Loucy (cell line): ENCODE data around the gene SYCP3.
"Not testable (repeated sequence)": the region's sequence is repeated elsewhere in the genome, so short reads cannot be mapped to it uniquely, and the experiment has no call there.

ENCODE experiments used
- EZH2phosphoT487 ChIP-seq: fragments of 200-600 bp; IDR thresholded peaks from 2 replicates; pipeline ENCODE4 v1.6.1; 2018; ENCODE audit warnings: antibody characterized with exemption, mild to moderate bottlenecking, moderate library complexity, borderline replicate concordance
- TF ChIP-seq, protein P1 (sequence below): fragments of 200-600 bp; sonication (generic); conservative IDR thresholded peaks from 2 replicates; pipeline ENCODE4 v1.5.1; 2014; ENCODE audit warnings: mild to moderate bottlenecking, antibody characterized with exemption, low read length

DNA sequence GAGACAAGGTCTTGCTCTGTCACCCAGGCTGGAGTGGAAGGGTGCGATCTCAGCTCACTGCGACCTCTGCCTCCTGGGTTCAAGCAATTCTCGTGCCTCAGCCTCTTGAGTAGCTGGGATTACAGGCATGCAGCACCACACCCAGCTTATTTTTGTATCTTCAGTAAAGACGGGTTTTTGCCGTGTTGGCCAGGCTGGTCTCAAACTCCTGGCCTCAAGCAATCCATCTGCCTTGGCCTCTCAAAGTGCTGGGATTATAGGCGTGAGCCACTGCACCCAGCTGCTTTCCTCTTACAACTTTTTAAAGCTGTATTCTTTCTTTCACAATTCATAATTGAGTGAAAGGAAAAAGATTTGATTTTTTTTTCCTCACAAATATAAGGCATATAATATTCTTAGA lies 57.6 kb downstream of the SYCP3 start:
- TF ChIP-seq, protein P1, sequence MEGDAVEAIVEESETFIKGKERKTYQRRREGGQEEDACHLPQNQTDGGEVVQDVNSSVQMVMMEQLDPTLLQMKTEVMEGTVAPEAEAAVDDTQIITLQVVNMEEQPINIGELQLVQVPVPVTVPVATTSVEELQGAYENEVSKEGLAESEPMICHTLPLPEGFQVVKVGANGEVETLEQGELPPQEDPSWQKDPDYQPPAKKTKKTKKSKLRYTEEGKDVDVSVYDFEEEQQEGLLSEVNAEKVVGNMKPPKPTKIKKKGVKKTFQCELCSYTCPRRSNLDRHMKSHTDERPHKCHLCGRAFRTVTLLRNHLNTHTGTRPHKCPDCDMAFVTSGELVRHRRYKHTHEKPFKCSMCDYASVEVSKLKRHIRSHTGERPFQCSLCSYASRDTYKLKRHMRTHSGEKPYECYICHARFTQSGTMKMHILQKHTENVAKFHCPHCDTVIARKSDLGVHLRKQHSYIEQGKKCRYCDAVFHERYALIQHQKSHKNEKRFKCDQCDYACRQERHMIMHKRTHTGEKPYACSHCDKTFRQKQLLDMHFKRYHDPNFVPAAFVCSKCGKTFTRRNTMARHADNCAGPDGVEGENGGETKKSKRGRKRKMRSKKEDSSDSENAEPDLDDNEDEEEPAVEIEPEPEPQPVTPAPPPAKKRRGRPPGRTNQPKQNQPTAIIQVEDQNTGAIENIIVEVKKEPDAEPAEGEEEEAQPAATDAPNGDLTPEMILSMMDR, result not testable (repeated sequence)
- not testable (repeated sequence) for TF ChIP-seq EZH2phosphoT487
